GM21619 (cell line): ENCODE results near the gene COL23A1.

Experiments
- ATAC-seq: cut with Tn5 transposase; IDR thresholded peaks from one replicate; pipeline ENCODE4 v1.9.1; 2021; ENCODE audit not compliant: unreplicated experiment

COL23A1 gene

DNA sequence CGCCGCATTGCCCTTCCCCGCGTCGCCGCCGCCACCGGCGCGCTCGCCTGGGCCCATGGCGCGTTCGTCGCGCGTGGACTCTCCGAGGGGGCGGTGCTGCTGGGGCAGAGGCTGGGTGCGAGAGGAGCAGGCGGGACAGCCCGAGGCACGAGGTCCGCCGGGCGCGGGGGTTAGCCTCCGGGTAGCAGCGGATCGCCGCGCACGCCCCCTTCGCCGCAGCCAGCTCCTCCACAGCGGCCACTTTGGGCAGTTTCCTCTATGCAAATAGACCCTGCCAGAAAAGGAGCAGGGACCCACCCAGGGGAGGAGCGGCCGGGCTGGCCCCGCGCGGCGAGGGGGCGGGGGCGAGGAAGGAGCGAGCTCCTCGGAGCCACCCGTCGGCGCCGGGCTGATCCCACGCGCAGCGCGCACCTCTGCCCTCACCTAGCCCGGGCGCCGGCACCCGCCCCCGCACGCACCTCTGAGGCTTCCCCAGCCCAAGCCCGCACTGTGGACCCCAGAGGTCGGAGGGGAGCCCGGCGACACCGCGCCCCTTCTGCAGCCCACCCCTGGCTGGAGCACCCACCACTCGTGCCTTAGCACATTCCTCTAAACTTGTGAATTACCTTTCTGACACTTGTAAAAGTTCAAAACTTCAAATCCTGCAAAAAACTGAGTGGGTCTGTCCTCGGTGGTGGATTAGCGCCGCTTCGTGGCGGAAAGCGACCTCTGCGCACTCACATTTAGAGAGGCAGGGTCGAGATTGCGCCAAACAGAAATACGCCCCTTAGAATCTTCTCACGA is at the start of gene COL23A1:
Gene COL23A1 (minus strand): TSS at position 253 of the 783 bp plus-strand sequence.
- peak; percentile 62 for ATAC-seq

DNA sequence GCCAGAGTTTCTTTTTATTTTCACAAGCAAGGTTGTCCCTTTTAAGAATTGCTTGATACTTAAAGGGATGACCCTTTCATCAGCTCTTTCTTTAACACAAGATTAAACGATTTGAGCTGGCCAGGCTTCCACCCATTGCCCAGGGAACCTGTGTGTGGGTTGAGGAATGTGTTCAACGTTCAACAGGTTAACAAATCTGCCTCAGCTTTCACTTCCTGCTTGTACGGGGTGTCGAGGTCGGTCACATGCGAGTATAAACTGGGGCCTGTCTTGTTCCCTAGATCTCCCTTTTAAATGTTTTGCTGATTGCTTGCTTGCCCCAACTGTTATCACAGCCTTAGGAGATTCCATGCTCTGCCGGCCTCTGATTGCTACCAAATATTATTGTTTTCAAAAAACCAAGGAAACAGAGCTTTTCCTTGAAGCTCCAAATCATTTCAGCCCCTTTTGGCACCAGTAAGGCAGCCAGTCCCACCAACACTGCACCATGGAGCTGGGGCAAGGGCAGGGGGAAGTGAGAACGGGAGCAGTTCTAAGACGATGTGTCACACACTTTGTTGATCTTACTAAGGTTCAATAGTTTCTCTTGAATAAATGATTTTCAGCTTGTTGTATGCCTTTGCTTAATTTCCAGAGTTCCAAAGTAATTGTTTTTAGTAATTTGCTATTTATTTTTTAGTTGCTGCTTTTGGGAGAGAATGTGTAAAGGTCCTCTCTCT is 47.3 kb upstream of the COL23A1 start:
- no peak for ATAC-seq

DNA sequence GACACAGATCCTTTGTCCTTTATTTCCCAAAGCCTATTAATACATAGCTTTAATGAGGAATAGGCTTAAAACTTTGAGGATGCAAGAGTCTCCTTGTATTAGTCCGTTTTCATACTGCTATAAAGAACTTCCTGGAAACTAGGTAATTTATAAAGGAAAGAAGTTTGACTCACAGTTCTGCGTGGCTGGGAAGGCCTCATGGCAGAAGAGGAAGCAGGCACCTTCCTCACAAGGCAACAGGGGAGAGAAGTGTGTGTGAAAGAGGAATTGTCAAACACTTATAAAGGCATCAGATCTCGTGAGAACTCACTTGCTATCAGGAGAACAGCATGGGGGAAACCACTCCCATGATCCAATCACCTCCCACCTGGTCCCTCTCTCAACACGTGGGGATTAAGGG is 42.1 kb upstream of the COL23A1 start:
- ATAC-seq = no peak

DNA sequence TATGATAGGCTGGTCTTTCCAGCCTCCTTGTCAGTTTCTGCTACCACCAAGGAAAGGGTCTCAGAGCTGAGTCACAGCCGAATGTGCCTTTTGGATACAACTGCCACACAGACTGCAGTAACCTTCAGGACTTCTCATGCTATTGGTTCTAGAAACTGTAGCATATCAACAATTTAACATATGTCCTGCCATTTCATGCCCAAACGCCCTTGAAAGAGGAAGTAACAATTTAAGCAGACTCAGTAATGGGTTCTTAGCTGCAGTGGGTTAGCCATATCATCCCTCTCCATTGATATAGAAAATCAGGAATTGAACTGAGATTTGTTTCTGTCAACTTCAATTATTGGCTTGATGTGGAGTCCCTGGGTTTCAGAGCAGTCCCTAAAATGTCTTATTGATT is 40.8 kb upstream of the COL23A1 start:
- ATAC-seq = no peak

DNA sequence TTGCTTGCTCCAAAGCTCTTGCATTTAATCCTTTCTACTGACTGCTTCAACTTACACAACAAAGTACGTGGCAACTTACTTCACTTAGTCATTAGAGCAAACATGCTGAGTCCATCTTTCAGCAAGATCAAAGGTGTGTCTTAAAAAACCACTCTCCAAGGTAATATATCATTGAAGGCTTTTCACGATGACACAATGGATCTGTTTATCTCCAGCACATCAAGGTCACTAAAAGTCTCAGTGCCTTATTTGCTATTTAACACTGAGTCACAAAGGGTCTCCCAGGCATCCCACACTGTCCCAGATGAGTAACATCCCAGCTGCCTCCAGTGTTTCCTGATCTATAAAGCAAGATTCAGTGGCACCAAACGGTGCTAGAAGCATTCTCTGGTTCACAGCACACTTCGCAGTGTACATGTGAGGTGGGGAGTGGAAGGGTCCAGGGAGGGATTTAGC is 40.3 kb upstream of the COL23A1 start:
- ATAC-seq = no peak

DNA sequence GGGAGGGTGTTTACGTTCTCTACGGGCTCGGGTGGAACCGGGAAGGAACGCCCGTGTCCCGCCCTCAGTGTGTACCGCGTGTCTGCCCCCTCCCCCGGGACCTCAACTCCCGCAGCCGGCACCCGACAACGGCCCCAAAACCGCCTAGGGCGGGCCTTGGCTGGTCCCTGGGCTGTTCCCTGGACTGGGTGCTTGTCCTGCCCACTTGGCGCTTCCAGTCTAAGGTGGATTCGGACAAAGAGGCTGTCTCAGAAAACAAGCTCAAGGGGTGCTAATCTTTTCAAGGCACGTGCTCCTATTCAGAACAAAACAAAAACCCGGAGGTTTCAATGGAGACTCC is 37.0 kb upstream of the COL23A1 start:
- no peak for ATAC-seq

DNA sequence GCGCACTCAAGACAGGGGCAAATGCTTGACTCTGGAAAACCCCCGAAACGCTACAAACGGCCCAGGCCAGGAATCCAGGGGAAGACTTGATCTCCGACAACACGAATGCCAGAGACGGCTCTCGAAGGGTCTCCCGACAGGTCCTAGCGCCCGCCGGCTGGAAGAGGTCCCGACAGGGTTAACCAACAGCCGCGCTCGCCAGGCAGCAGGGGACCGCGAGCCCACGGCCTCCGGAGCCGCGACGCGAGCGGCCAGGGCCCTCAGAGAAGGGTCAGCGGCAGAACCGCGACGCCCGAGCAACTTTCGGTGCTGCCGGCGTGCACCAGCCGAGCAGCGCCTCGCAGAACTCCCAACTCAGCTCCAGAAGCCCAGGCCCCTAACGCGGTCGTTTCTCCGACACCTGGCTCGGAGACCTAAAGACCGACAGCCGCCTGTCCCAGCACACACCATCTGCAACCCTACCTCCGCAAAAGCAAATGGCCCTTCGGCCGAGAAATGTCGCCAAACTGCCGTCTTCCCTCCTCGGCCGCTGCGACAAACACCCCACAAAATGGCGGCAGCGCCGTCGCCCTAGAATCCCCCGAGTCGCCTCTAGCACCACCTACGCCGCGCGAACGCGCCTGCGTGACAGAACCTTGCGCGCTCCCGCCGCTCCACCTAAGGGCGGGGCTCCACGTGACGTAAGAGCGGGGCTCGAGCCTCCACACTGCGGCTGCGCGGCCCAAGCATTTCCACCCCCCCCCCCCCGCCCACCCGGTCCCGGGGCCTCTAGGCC is 36.5 kb upstream of the COL23A1 start, which contains the start of gene CLK4:
Gene CLK4 (minus strand): TSS at position 567 of the 775 bp plus-strand sequence. CDS start 3,634 bp downstream, outside the sequence.
- ATAC-seq = peak; percentile 79

DNA sequence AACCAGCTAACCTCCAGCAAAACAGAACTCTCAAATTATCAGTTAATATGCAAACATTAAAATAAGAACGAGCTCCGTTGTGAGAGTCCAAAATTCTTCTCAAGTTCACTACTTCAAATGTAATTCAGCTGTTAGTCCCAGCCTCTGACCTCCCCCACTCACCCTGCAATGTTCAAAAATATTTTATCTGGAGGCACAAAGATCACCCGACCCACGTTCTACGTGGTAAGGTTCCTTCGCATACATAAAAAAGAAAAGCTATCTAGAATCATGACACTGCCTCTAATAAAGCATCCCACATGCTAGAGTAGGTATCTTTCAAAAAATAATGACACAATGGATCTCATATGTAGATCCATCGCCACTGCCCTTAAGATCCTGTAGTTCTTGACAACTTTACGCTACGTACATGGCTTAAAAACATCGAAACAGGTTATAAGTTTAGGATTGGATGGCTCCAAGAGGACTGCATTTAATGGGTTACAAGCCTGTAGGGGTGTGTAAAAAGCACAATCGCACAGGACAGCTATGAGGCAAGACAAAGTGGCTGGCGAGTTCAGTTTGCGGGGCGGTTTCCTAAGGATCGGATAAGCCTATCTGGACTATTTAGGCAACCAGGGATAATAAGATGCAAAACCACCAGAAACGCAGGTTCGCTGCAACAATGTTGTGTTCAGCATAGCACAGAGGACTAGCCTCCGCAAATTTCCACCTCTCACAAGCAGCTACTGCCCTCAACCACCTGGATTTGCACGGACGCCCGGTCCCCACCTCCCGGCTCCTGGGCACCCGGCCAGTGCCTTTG is 35.7 kb upstream of the COL23A1 start:
- ATAC-seq = peak; percentile 8

DNA sequence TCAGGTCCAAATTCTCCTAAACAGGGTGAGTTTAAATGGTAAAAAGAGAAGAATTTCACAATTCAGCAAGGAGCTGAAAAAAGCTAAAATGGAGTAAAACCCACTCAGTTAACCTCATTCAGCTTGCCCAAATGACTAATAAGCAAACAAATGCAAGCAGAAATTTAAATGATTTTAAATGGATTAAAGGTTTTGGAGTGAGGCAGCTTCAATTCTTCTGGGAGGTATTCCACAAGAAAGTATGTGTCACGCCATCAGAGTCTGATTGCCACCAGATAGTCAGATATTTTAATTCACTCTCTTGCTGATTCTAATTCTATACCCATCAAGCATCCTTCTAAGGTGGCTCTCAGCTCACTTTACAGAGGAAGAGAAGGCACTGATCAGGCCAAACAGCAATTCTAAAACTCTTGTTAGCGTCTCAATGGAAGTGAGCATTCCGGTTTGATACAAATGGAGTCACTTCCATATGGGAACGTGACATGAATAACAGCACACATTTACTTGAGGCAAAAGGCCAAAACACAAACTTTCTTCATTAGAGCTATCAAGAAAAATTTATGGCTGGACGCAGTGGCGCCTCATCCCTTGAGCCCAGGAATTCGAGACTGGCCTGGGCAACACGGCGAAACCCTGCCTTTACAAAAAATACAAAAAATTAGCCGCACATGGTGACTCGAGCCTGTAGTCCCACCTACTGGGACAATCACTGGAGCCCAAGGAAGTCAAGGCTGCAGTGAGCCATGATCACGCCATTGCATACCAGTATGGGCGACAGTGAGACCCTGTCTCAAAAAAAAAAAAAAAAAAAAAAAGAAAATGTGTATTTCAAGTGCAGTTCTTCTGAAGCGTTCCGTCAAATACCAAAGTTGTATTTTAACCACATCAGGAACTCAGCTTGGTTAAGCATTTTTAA is 34.7 kb upstream of the COL23A1 start:
- ATAC-seq = no peak

DNA sequence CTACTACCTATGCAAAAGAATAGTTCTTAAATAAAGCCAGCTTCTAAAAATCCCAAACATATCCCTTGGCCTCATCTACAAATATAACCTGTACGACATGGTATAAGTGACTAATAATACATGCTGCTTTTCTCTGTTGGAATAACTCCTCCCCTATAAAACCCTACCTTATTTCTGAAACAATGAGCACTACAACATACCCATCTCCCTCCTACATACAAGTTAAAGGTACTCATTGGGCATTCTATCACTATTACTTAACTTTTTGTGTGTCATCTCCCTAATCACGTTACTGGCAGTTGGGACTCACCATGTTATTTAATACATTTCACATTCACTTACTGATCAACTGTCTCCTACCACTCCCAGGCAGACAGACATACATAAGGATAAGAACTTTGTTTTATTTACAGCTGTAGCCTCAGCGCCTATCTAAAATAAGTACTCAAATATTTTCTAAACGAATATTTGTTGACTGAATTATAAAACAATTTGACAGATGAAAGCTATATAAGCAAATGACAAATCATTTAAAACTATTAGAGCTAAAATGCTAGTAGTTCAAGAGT is 32.6 kb upstream of the COL23A1 start:
- no peak for ATAC-seq

DNA sequence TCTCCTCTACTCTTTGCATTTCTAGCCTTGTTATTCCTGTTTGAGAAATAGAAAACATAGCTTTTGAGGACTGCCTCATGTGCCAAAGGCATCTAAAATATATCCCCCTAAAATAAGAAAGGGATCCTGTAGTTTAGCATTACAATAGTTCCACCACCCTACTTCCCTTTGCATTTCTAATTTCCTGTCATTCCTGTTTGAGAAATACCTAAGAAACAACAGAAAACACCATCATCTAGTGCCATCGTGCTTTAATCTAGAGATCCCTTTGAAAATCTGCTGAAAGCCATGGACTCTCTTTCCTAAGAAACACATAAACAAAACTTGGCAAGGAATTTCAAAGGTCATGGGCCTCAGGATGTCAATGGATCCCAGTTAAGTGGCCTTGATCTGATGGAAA is 29.2 kb upstream of the COL23A1 start:
- ATAC-seq = no peak

DNA sequence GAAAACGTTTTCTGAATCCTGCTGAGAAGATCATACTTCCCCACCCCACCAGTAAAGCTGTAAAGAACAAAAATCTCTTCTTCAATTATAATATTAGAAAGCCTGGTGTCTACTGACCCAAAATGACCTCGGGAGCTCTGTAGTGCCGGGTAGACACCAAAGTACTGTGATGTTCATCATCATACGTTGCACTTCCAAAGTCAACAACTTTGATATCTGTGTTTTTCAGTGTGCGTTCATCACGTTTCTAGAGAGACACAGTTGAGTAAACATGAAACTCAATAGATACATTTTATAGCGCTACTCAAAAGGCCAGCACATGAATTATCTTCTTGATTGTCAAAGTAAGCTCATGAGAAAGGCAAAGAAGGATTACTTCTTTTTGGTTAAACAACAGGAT is 22.1 kb upstream of the COL23A1 start:
- no peak for ATAC-seq

DNA sequence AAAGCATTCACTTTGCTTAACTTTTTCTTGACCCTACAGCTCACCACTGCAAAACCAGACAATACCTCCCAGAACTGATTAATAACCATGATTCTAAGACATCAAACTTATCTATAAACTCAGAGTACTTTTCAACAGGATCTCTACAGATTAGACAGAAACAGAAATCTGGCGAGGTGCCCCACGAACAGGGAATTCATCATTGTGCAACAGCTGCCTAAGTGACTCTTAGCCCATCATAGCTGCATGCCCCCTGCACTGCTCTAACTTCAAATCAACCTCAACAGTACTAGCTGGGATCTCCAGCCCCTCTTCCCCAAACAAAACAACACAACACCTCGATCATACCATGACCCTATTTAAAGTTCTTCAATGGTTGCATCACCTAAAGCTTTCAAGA is 16.1 kb upstream of the COL23A1 start:
- no peak for ATAC-seq

DNA sequence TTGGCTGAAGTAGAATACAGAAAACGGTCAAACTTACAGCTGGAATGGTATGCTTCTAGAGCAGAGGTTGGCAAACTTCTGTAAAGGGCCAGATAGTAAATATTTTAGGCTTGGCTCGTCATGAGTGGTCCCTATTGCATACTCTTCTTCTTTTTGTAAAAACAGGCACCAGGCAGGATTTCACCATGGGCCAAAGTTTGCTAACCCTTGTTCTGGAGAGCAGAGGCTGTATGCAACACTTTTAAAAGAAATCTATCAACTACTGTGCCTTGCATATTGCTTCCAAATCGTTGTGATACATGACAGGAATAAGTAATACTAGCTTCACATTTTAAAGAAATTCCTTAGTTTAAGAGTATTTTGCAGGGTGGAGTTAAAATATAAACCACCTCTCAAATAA is 15.6 kb upstream of the COL23A1 start:
- ATAC-seq = no peak

DNA sequence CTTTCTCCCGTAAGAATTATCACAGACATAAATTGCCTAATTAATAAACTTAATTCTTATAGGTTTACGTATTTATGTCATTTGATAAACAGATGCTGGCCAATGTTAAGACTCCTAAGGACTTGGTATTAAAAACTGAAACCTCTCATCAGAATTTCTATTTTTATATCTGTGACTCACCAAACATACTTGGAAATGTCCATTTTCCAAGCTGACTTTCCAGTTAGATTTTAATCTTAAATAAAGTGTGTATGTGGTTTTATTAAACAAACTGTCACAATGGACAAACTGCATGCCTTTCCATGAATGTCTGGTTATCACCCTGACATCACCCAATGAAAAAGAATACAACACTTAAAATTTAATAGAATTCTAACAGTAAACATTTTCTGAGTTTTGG is 12.6 kb upstream of the COL23A1 start:
- ATAC-seq = no peak

DNA sequence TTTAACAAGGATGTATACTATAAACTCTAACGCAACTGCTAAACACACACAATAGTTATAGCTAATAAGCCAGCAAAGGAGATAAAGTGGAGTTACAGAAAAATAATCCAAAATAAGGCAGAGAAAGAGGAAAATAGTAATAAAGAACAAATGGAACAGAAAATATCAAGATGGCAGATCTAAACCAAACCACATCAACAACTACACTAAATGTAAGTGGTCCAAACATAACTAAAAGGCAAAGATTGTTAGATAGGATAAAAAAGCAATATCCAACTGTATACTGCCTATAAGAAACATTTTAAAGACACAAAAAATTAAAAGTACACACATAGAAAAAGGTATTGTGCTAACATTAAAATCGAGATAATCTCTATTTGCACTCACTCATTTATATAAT is 5.6 kb upstream of the COL23A1 start:
- ATAC-seq = no peak

DNA sequence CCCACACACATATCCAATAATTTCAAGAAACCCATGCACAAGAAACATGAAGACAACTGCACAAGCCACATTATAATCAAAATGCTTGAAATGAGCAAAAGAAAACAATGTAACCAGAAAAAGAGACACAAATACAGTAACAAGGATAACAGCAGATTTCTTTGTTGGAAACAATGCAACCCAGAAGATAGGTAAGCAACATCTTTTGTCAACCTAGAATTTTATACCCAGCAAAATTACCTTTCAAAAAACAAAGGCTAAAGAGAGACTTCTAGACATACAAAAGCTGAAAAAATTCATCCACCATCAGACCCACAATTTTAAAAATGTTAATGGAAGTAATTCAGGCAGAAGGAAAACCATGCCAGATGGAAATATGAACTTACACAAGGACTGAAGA is 5.0 kb upstream of the COL23A1 start:
- ATAC-seq = no peak

DNA sequence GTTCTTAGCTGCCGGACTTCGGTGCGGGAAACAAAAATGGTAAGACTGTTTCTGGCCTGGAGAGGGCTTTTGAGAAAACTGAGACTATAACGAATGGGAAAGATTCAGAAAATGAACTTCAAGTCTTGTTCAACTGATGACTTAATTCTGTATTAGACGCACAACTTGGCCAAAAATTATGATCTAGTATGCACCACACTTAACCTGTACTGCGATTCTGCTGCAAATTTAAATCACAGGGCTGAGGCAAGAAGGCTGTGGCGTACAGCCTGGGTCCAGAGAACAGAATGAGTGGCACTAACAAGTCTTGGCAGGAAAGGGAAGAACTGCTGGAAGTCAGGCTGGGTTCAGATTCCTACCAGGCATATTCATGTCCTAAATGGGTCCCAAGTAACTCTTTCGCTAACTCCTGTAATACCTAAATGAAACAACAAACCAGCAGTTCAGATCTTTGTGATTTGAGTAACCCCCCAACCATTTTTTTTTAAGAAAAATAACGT is 781 bp upstream of the COL23A1 start:
- ATAC-seq = no peak
